Measurements from ENCODE around the gene AP4E1.
"Not testable (repeated sequence)": the region's sequence is repeated elsewhere in the genome, so short reads cannot be mapped to it uniquely, and the experiment has no call there.

AP4E1 gene

GRCh38 chr15:50890751-50891150, 17.7 kb upstream of the AP4E1 start (continued):
- no peak for TF ChIP-seq ZNF76 (tag by site-specific recombination; IDR thresholded peaks at IDR 0.05; ENCODE audit: borderline replicate concordance, low read depth)
- no peak for TF ChIP-seq ZNF514 (tag by site-specific recombination; IDR thresholded peaks at IDR 0.05)

GRCh38 chr15:50891159-50891558, 17.3 kb upstream of the AP4E1 start:
- ChIA-PET POLR2A (no interaction called here), CTCF (interaction anchor here (0.6 kb wide), 1 partner anchor 192 kb away, joined by 3 read pairs; no protein-coding TSS in a partner anchor)
- no peaks in the 10 kb centered on the region for H3K36me3 ChIP-seq (ENCODE audit: control insufficient read depth in 2 of 2, insufficient read depth in 1 of 2, low read length in 2 of 2)
- no peak overlapping the region for H3K27ac ChIP-seq (ENCODE audit: extremely low read depth, low read depth, low read length)
- TF ChIP-seq ZBTB49 (tag by site-specific recombination; IDR thresholded peaks at IDR 0.05; ENCODE audit: low read depth) (no peak), PRDM6 (tag by site-specific recombination; IDR thresholded peaks at IDR 0.05) (no peak)
- H3K4me1 ChIP-seq (ENCODE audit: control insufficient read depth, insufficient read depth, low read length): no peaks in the 10 kb centered on the region
- H3K4me3 ChIP-seq (ENCODE audit: low read depth, low read length): no peak overlapping the region
- no peaks in the 10 kb centered on the region for H3K9me3 ChIP-seq (ENCODE audit: control insufficient read depth, insufficient read depth, low read depth, low read length)

- Histone ChIP-seq H3K4me1 (ENCODE audit: control insufficient read depth, insufficient read depth, low read length) (no peaks in the 10 kb centered on the region), H3K4me3 (ENCODE audit: low read depth, low read length) (no peak overlapping the region), H3K9me3 (ENCODE audit: control insufficient read depth, insufficient read depth, low read depth, low read length) (no peaks in the 10 kb centered on the region), H3K27ac (ENCODE audit: extremely low read depth, low read depth, low read length) (no peak overlapping the region), H3K36me3 (ENCODE audit: control insufficient read depth in 2 of 2, insufficient read depth in 1 of 2, low read length in 2 of 2) (no peaks in the 10 kb centered on the region)
- ChIA-PET POLR2A (no interaction called here), CTCF (no interaction called here)
- no peak for TF ChIP-seq ZNF549 (tag by site-specific recombination; IDR thresholded peaks at IDR 0.05)
- TF ChIP-seq ZSCAN30 (tag by site-specific recombination; IDR thresholded peaks at IDR 0.05): no peak
- TF ChIP-seq ZNF561 (tag by site-specific recombination; IDR thresholded peaks at IDR 0.05; ENCODE audit: borderline replicate concordance): no peak
- TF ChIP-seq SCRT2 (tag by site-specific recombination; IDR thresholded peaks at IDR 0.05): no peak
- no peak for TF ChIP-seq ZBTB49 (tag by site-specific recombination; IDR thresholded peaks at IDR 0.05; ENCODE audit: low read depth)
- peak; percentile 91 for TF ChIP-seq ZNF585B (tag by site-specific recombination; IDR thresholded peaks at IDR 0.05)
- TF ChIP-seq ZNF138 (tag by site-specific recombination; IDR thresholded peaks at IDR 0.05; ENCODE audit: borderline replicate concordance): no peak
- TF ChIP-seq ZNF488 (tag by site-specific recombination; IDR thresholded peaks at IDR 0.05): no peak
- peak; percentile 26 for TF ChIP-seq SETDB1 (IDR thresholded peaks at IDR 0.05; ENCODE audit: insufficient read length, low read length)
- no peak for TF ChIP-seq ZNF704 (tag by site-specific recombination; IDR thresholded peaks at IDR 0.05)
Measured at GRCh38 chr15:50893976-50894375, 14.5 kb upstream of the AP4E1 start.

GRCh38 chr15:50901390-50901789, 7.1 kb upstream of the AP4E1 start:
- CTCF ChIA-PET; H3K27ac ChIP-seq (ENCODE audit: extremely low read depth, low read depth, low read length); H3K36me3 ChIP-seq (ENCODE audit: control insufficient read depth in 2 of 2, insufficient read depth in 1 of 2, low read length in 2 of 2); H3K4me1 ChIP-seq (ENCODE audit: control insufficient read depth, insufficient read depth, low read length); H3K9me3 ChIP-seq (ENCODE audit: control insufficient read depth, insufficient read depth, low read depth, low read length); POLR2A ChIA-PET; H3K4me3 ChIP-seq (ENCODE audit: low read depth, low read length): not testable (repeated sequence)
